Measurements from ENCODE around the gene LMCD1. TPM values are rescaled to one million over a fixed set of nuclear protein-coding genes. Genes with fewer than 3 reads are reported as not detected.

LMCD1 gene
- total and polyA plus RNA-seq, 2 of the 8 experiments (the other 6 are each of a cell fraction or from before 2014, with no cell fraction given) = 12.3 to 26.5 TPM

DNA sequence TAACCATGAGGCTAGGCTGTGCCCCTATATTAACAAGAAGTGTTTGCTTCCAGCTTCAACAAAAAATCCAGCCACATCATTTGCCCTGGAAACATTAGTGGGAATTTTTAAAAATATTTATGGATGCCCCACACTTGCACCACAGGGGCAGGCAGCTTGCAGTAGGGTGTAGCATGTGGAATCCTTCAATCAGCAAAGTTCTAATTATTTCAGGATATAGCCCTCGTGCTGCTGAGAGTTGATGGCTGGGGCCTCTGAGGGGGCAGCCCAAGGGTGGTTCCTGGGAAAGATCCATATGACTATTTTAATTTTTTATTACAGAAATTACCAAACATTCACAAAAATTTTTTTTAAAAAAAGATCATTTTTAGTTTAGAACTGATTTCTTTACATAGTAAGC, 35.1 kb upstream of the LMCD1 start:
- Histone ChIP-seq H3K56ac (replicated peaks; ENCODE audit: insufficient read length, low read depth, low read length) (no peak overlapping the region), H2BK15ac (ENCODE audit: low read length) (no peak overlapping the region), H2BK5ac (ENCODE audit: low read depth, low read length) (no peak overlapping the region)
- no peak for TF ChIP-seq EZH2 (IDR thresholded peaks at IDR 0.05; ENCODE audit: low read depth, low read length, severe bottlenecking)
- TF ChIP-seq CREB1 (IDR thresholded peaks at IDR 0.05) = no peak
- TF ChIP-seq YY1 (IDR thresholded peaks at IDR 0.05; ENCODE audit: low read depth, low read length) = no peak
- TF ChIP-seq TAF1 (IDR thresholded peaks at IDR 0.05; ENCODE audit: low read depth, low read length) = no peak
- TF ChIP-seq EGR1 (IDR thresholded peaks at IDR 0.05; ENCODE audit: borderline replicate concordance, low read depth, low read length) = no peak
- TF ChIP-seq, protein P1, sequence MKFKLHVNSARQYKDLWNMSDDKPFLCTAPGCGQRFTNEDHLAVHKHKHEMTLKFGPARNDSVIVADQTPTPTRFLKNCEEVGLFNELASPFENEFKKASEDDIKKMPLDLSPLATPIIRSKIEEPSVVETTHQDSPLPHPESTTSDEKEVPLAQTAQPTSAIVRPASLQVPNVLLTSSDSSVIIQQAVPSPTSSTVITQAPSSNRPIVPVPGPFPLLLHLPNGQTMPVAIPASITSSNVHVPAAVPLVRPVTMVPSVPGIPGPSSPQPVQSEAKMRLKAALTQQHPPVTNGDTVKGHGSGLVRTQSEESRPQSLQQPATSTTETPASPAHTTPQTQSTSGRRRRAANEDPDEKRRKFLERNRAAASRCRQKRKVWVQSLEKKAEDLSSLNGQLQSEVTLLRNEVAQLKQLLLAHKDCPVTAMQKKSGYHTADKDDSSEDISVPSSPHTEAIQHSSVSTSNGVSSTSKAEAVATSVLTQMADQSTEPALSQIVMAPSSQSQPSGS (IDR thresholded peaks at IDR 0.05; ENCODE audit: low read length) = no peak
- TF ChIP-seq SIRT6 (IDR thresholded peaks at IDR 0.05; ENCODE audit: low read length) = no peak
- TF ChIP-seq SIN3A (conservative IDR thresholded peaks at IDR 0.05 in 1 of 2, IDR thresholded peaks at IDR 0.05 in 1 of 2; ENCODE audit: low read depth in 1 of 2, low read length in 2 of 2) = no peak
- TF ChIP-seq TEAD4 (IDR thresholded peaks at IDR 0.05; ENCODE audit: low read depth, low read length) = no peak
- TF ChIP-seq SP2 (IDR thresholded peaks at IDR 0.05; ENCODE audit: low read length) = no peak
- TF ChIP-seq, protein P2, sequence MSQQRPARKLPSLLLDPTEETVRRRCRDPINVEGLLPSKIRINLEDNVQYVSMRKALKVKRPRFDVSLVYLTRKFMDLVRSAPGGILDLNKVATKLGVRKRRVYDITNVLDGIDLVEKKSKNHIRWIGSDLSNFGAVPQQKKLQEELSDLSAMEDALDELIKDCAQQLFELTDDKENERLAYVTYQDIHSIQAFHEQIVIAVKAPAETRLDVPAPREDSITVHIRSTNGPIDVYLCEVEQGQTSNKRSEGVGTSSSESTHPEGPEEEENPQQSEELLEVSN (IDR thresholded peaks at IDR 0.05) = no peak
- no peak for TF ChIP-seq ASH2L (IDR thresholded peaks at IDR 0.05; ENCODE audit: low read length)
- no peak for TF ChIP-seq HDAC6 (IDR thresholded peaks at IDR 0.05; ENCODE audit: low read depth, low read length)
- no peak for TF ChIP-seq SP4 (IDR thresholded peaks at IDR 0.05; ENCODE audit: low read length)

More for the DNA sequence above, 35.1 kb upstream of the LMCD1 start:
- no peak overlapping the region for H3K4me2 ChIP-seq (ENCODE audit: insufficient read depth in 1 of 2, low read depth in 2 of 2, low read length in 2 of 2)
- H3K4ac ChIP-seq (replicated peaks; ENCODE audit: insufficient read length, low read depth, low read length) = no peak overlapping the region
- no peak overlapping the region for H3K9ac ChIP-seq (replicated peaks in 1 of 4; ENCODE audit: extremely low read depth in 1 of 4, low read depth in 3 of 4, low read length in 3 of 4)
- no peak overlapping the region for H2AK5ac ChIP-seq (ENCODE audit: low read depth, low read length)
- H2BK120ac ChIP-seq (replicated peaks; ENCODE audit: low read depth, low read length) = no peak overlapping the region
- H3K27ac ChIP-seq (ENCODE audit: low read depth, low read length) = no peak overlapping the region
- no peak overlapping the region for H3K18ac ChIP-seq (ENCODE audit: extremely low read depth, low read length)
- no peaks in the 10 kb centered on the region for H3K27me3 ChIP-seq (replicated peaks in 1 of 4; ENCODE audit: control insufficient read depth in 3 of 4, extremely low read depth in 1 of 4, insufficient read depth in 3 of 4, low read length in 3 of 4)
- ChIA-PET POLR2A (ENCODE audit: partially characterized antibody) (no interaction called here), CTCF (ENCODE audit: partially characterized antibody) (interaction anchor here (1.0 kb wide), 1 partner anchor 16 kb away, joined by 3 read pairs; no protein-coding TSS in a partner anchor)
- H3K23me2 ChIP-seq (ENCODE audit: low read depth, low read length) = no peaks in the 10 kb centered on the region; the same call in 1 of the 2 replicates
- H3K14ac ChIP-seq (ENCODE audit: insufficient read length) = no peak overlapping the region
- no peak for FAIRE-seq
- H4K5ac ChIP-seq (ENCODE audit: insufficient read length, low read depth, low read length) = no peak overlapping the region
- H3K4me3 ChIP-seq (ENCODE audit: extremely low read depth in 1 of 4, insufficient read depth in 2 of 4, low read depth in 3 of 4, low read length in 4 of 4) = no peak overlapping the region
- no peak overlapping the region for H2AFZ ChIP-seq (ENCODE audit: low read length)
- no peak overlapping the region for H2BK12ac ChIP-seq (ENCODE audit: low read depth, low read length)
- no peaks in the 10 kb centered on the region for H3K4me1 ChIP-seq (replicated peaks in 1 of 4; ENCODE audit: control insufficient read depth in 3 of 4, insufficient read depth in 4 of 4, low read length in 3 of 4)
- no peak overlapping the region for H4K8ac ChIP-seq (ENCODE audit: extremely low read depth, insufficient read depth, low read length)
- DNase-seq (ENCODE audit: low read depth in 1 of 2, low spot score in 2 of 2) = no peak
- no peak overlapping the region for H4K91ac ChIP-seq (replicated peaks; ENCODE audit: insufficient read length, low read length)
- 92% methylated on average over 1 of the region's 1 CpG; no CpG with 5 or more reads in 1 of the 2 experiments for WGBS, 2 experiments (ENCODE audit: extremely low coverage in 1 of 2, insufficient coverage in 1 of 2, insufficient read length in 1 of 2, insufficient replicate concordance in 2 of 2, low coverage in 1 of 2, low lambda C conversion rate in 2 of 2, missing lambda C conversion rate in 1 of 2)
- H3K36me3 ChIP-seq (ENCODE audit: control insufficient read depth in 2 of 4, insufficient read depth in 4 of 4, low read length in 3 of 4) = no peaks in the 10 kb centered on the region
- H3K79me1 ChIP-seq (ENCODE audit: low read depth, low read length) = no peaks in the 10 kb centered on the region
- H3K23ac ChIP-seq (ENCODE audit: insufficient read length) = no peak overlapping the region
- H3K79me2 ChIP-seq (ENCODE audit: control insufficient read depth in 1 of 2, insufficient read depth in 2 of 2, low read length in 2 of 2) = no peaks in the 10 kb centered on the region
- no peaks in the 10 kb centered on the region for H4K20me1 ChIP-seq (replicated peaks in 1 of 2; ENCODE audit: control insufficient read depth in 1 of 2, insufficient read depth in 2 of 2, low read length in 2 of 2)
- H2BK20ac ChIP-seq (ENCODE audit: low read length) = no peak overlapping the region
- no peaks in the 10 kb centered on the region for H3K9me3 ChIP-seq (ENCODE audit: insufficient read depth in 2 of 2, low read depth in 1 of 2, low read length in 1 of 2)

Data from H1 (cell line).